ENCODE data around the gene JAKMIP1.

- TF ChIP-seq YY1 (IDR thresholded peaks at IDR 0.05; ENCODE audit: insufficient read depth, insufficient read length), result no peak
- TF ChIP-seq SUZ12 (IDR thresholded peaks at IDR 0.05; ENCODE audit: extremely low read depth, insufficient read depth, insufficient read length), result no peak
These were observed 113.5 kb downstream of the JAKMIP1 start for GRCh38 chr4:6086846-6087245.

Data from NT2/D1 (cell line).